IPS-18c (cell line): ENCODE measurements around the gene GPR141.

Experiments
- H3K4me3 ChIP-seq: 2 replicates; pipeline ENCODE4 v1.7.0; 2013; ENCODE audit warnings: low read depth, mild to moderate bottlenecking, low read length, moderate library complexity; ENCODE audit not compliant: insufficient read depth
- H3K9me3 ChIP-seq: one replicate; pipeline ENCODE4 v1.6.1; 2013; ENCODE audit warnings: mild to moderate bottlenecking, low read length, moderate library complexity; ENCODE audit not compliant: control insufficient read depth, insufficient read depth

GPR141 gene

GRCh38 chr7:37713613-37714012 is 30.0 kb downstream of the GPR141 start:
- Histone ChIP-seq H3K9me3 (no peaks in the 10 kb centered on the region), H3K4me3 (no peak overlapping the region)

GRCh38 chr7:37714606-37715005 is 31.0 kb downstream of the GPR141 start:
- no peaks in the 10 kb centered on the region for H3K9me3 ChIP-seq
- no peak overlapping the region for H3K4me3 ChIP-seq

GRCh38 chr7:37718585-37718984 is 35.0 kb downstream of the GPR141 start:
- Histone ChIP-seq H3K4me3 (no peak overlapping the region), H3K9me3 (no peaks in the 10 kb centered on the region)

GRCh38 chr7:37719077-37719476 is 35.5 kb downstream of the GPR141 start:
- no peaks in the 10 kb centered on the region for H3K9me3 ChIP-seq
- no peak overlapping the region for H3K4me3 ChIP-seq

- Histone ChIP-seq H3K9me3 (no peaks in the 10 kb centered on the region), H3K4me3 (no peak overlapping the region)
Observed at GRCh38 chr7:37724732-37725131, 41.2 kb downstream of the GPR141 start.

- Histone ChIP-seq H3K4me3 (no peak overlapping the region), H3K9me3 (no peaks in the 10 kb centered on the region)
Observed at GRCh38 chr7:37726016-37726415, 42.5 kb downstream of the GPR141 start.

- Histone ChIP-seq H3K4me3 (no peak overlapping the region), H3K9me3 (no peaks in the 10 kb centered on the region)
Observed at GRCh38 chr7:37728747-37729146, 45.2 kb downstream of the GPR141 start.

GRCh38 chr7:37729181-37729580 is 45.6 kb downstream of the GPR141 start:
- Histone ChIP-seq H3K4me3 (no peak overlapping the region), H3K9me3 (no peaks in the 10 kb centered on the region)

GRCh38 chr7:37730501-37730900 is 46.9 kb downstream of the GPR141 start:
- H3K9me3 ChIP-seq, result no peaks in the 10 kb centered on the region
- no peak overlapping the region for H3K4me3 ChIP-seq

GRCh38 chr7:37732253-37732652 is 48.7 kb downstream of the GPR141 start:
- H3K4me3 ChIP-seq, result no peak overlapping the region

GRCh38 chr7:37732888-37733287 is 49.3 kb downstream of the GPR141 start:
- Histone ChIP-seq H3K9me3 (no peaks in the 10 kb centered on the region), H3K4me3 (no peak overlapping the region)

More at GRCh38 chr7:37732253-37732652, 48.7 kb downstream of the GPR141 start:
- no peaks in the 10 kb centered on the region for H3K9me3 ChIP-seq

GRCh38 chr7:37735196-37735595 is 51.6 kb downstream of the GPR141 start:
- H3K9me3 ChIP-seq, result no peaks in the 10 kb centered on the region
- no peak overlapping the region for H3K4me3 ChIP-seq

GRCh38 chr7:37738321-37738720 is 54.8 kb downstream of the GPR141 start:
- Histone ChIP-seq H3K4me3 (no peak overlapping the region), H3K9me3 (no peaks in the 10 kb centered on the region)

GRCh38 chr7:37740398-37740797 is 56.8 kb downstream of the GPR141 start:
- no peak overlapping the region for H3K4me3 ChIP-seq
- no peaks in the 10 kb centered on the region for H3K9me3 ChIP-seq

- Histone ChIP-seq H3K9me3 (no peaks in the 10 kb centered on the region), H3K4me3 (no peak overlapping the region)
Observed at GRCh38 chr7:37741776-37742175, 58.2 kb downstream of the GPR141 start.

- Histone ChIP-seq H3K9me3 (no peaks in the 10 kb centered on the region), H3K4me3 (no peak overlapping the region)
Observed at GRCh38 chr7:37751096-37751495, 67.5 kb downstream of the GPR141 start.

GRCh38 chr7:37753398-37754050 is 70.0 kb downstream of the GPR141 start:
- no peak overlapping the region for H3K4me3 ChIP-seq
- no peaks in the 10 kb centered on the region for H3K9me3 ChIP-seq

GRCh38 chr7:37756797-37757551 is 73.4 kb downstream of the GPR141 start:
- H3K9me3 ChIP-seq, result no peaks in the 10 kb centered on the region
- no peak overlapping the region for H3K4me3 ChIP-seq
